ENCODE data around the gene AKT1. TPM values are rescaled to one million over a fixed set of nuclear protein-coding genes. Genes with fewer than 3 reads are reported as not detected.
A peak's percentile ranks its signal among the peaks of the same experiment; 100 is the strongest.

Gene AKT1
- total and polyA plus RNA-seq, 2 experiments from 2014 or later: 16.9 to 164 TPM

DNA sequence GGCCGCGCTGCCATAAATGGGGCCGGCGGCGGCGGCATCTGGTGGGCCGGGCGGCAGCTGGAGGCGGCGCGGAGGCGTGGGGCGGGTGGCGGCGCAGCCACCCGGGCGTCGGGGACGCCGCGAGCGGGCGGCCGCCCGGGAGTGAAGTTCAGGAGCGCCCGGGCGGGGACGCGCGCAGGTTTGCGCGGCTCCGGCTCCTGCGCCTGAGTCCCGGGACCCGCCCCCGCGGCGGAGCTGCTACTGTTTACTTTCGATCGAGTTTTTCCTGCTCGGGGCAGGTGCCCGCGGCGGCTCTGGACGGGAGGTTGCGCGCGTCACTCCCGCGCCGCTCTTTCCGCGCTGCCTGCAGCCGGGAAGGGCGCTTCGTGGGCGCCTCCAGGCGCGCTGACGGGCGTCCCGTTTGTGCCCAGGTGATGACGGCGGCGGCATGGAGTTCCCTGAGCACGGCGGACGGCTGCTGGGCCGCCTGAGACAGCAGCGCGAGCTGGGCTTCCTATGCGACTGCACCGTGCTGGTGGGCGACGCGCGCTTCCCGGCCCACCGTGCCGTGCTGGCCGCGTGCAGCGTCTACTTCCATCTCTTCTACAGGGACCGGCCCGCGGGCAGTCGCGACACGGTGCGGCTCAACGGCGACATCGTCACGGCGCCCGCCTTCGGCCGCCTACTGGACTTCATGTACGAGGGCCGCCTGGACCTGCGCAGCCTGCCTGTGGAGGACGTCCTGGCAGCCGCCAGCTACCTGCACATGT, 5.4 kb upstream of the AKT1 start, which contains the start of gene ZBTB42:
Gene ZBTB42, plus strand, starts transcription at position 331 of the 749 bp plus-strand sequence. Its CDS starts 97 bp downstream, at position 428.
- H2AFZ ChIP-seq: peak within 1 kb of the TSS; percentile 76
- no peaks in the 10 kb centered on the region for H3K9me3 ChIP-seq (ENCODE audit: low read depth)
- H3K36me3 ChIP-seq (ENCODE audit: low read depth): no peaks in the 10 kb centered on the region
- no peaks in the 10 kb centered on the region for H3K27me3 ChIP-seq (replicated peaks; ENCODE audit: insufficient read depth)
- in situ Hi-C loops (cut with MboI): no loop called here
- 2 to 13% methylated on average over 47 to 91 of the region's 105 CpGs for WGBS, 2 experiments (ENCODE audit: low coverage in 1 of 2, low lambda C conversion rate in 2 of 2, missing lambda C conversion rate in 2 of 2)
- no peaks in the 10 kb centered on the region for H3K9me2 ChIP-seq (ENCODE audit: insufficient read depth)
- no peaks in the 10 kb centered on the region for H4K20me1 ChIP-seq (ENCODE audit: insufficient read depth)
- H3K9ac ChIP-seq: peak within 1 kb of the TSS; percentile 65
- peak within 1 kb of the TSS; percentile 77 for H3K4me2 ChIP-seq (ENCODE audit: unreplicated experiment)
- no peaks in the 10 kb centered on the region for H3K79me2 ChIP-seq (ENCODE audit: insufficient read depth)
- DNase-seq: peak; percentile 70
- H3K4me1 ChIP-seq (ENCODE audit: insufficient read depth): peaks cover 9% of the 10 kb centered on the region; the same call in 1 of the 2 replicates
- H3K27ac ChIP-seq: no peak within 1 kb of the TSS
- peaks cover 21% of the 10 kb centered on the region for H3F3A ChIP-seq (ENCODE audit: insufficient read depth)
- TF ChIP-seq EZH2 (IDR thresholded peaks at IDR 0.05; ENCODE audit: insufficient read depth, poor library complexity, severe bottlenecking) (no peak), EZH2phosphoT487 (IDR thresholded peaks at IDR 0.05; ENCODE audit: insufficient read depth, low read depth) (no peak)
- H3K4me3 ChIP-seq: peak within 1 kb of the TSS; percentile 78

DNA sequence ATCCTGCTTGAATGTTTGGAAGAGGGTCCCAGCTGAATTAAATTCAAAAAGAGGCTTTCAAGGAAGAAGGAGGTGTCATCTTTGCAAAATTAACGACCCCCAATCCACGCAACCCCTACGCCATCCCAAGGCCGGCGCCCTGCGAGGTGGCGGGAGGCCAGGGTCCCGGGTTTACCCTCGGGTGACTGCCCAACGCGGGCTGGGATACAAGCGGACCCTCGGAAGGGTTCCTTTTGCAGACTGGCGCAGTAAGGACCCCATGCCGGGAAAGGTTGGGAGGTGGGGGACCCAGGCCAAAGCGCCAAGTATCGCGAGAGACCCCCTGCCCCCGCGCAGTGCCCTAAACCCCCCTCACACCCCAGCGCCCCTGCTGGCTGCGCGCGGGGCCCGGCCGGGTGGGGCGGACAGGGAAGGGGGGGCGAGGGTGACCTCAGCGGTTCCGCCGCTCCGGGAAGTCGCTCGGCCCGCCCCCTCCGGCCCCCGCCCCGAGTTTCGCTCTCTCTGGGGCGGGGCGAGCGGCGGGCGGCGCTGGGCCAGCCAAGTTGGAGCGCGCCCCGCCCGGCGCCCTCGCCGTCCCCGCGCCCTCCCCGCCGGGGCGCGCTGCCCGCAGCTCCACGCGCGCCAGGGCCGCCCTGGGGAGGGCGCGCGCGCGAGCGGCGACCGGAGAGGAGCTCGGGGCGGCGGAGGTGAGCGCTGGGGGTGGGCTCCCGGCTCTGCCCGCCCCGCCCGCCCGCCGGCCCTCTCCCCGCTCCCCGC, 4.6 kb upstream of the AKT1 start:
- no peaks in the 10 kb centered on the region for H3K9me2 ChIP-seq (ENCODE audit: insufficient read depth)
- peak overlapping the region; percentile 34 for H3K4me2 ChIP-seq (ENCODE audit: unreplicated experiment)
- H3K9ac ChIP-seq: peak overlapping the region; percentile 65
- H3K36me3 ChIP-seq (ENCODE audit: low read depth): no peaks in the 10 kb centered on the region
- no peaks in the 10 kb centered on the region for H4K20me1 ChIP-seq (ENCODE audit: insufficient read depth)
- H3F3A ChIP-seq (ENCODE audit: insufficient read depth): peaks cover 21% of the 10 kb centered on the region
- no peaks in the 10 kb centered on the region for H3K9me3 ChIP-seq (ENCODE audit: low read depth)
- H2AFZ ChIP-seq: peak overlapping the region; percentile 73
- in situ Hi-C loops (cut with MboI): no loop called here
- no peak for TF ChIP-seq EZH2phosphoT487 (IDR thresholded peaks at IDR 0.05; ENCODE audit: insufficient read depth, low read depth)
- TF ChIP-seq EZH2 (IDR thresholded peaks at IDR 0.05; ENCODE audit: insufficient read depth, poor library complexity, severe bottlenecking): no peak
- no peak overlapping the region for H3K27ac ChIP-seq
- DNase-seq: peak; percentile 78
- no peaks in the 10 kb centered on the region for H3K27me3 ChIP-seq (replicated peaks; ENCODE audit: insufficient read depth)
- 0 out of 2 replicates have a peak, but pooled peaks cover 6% of the 10 kb centered on the region for H3K4me1 ChIP-seq (ENCODE audit: insufficient read depth)
- H3K79me2 ChIP-seq (ENCODE audit: insufficient read depth): no peaks in the 10 kb centered on the region
- peak overlapping the region; percentile 78 for H3K4me3 ChIP-seq
- 1 to 4% methylated on average over 17 to 40 of the region's 83 CpGs for WGBS, 2 experiments (ENCODE audit: low coverage in 1 of 2, low lambda C conversion rate in 2 of 2, missing lambda C conversion rate in 2 of 2)

DNA sequence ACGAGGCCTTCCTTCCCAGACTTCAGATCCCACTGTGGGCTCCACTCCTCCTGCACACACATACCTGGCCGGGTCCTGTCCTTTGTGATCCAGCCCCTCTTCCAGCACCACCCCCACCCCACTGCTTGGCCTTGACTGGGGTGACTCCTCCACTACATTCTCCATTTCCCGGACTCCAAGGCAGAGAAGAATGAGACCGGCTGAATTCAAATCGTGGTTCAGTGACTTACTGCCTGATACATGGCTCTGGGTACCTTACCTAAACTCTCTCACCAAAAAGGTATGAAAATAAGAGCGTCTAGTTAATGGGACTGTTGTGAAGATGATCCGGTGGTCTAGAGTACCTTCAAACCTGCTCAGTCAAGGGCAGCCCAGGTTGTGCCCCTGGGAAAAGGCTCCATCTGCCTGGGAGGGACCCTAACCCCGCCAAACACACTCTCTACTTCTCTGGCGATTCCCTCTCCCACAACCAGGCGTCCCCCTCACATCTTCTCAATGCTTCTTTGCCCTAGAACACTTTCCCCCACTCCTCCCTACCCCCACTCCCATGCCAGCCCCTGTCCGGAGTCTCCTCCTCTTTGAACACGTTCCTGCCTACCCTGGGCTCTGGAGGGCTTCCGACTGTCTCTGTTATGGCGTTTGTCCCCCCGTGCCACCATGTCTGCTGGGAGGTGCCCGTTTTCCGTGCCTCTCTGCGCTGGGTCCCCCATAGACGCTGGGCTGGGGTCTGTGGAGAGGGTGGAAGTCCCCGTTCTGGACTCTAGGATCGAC, 3.9 kb upstream of the AKT1 start:
- H3F3A ChIP-seq (ENCODE audit: insufficient read depth): peaks cover 21% of the 10 kb centered on the region
- H3K4me1 ChIP-seq (ENCODE audit: insufficient read depth): 0 out of 2 replicates have a peak, but pooled peaks cover 6% of the 10 kb centered on the region
- peaks cover 5% of the 10 kb centered on the region for H3K79me2 ChIP-seq (ENCODE audit: insufficient read depth)
- peak overlapping the region; percentile 55; the same call in 1 of the 2 replicates for H3K4me3 ChIP-seq
- no peaks in the 10 kb centered on the region for H4K20me1 ChIP-seq (ENCODE audit: insufficient read depth)
- no peak overlapping the region for H3K4me2 ChIP-seq (ENCODE audit: unreplicated experiment)
- no peaks in the 10 kb centered on the region for H3K36me3 ChIP-seq (ENCODE audit: low read depth)
- peak; percentile 28 for DNase-seq
- H3K27ac ChIP-seq: no peak overlapping the region
- H3K9me2 ChIP-seq (ENCODE audit: insufficient read depth): no peaks in the 10 kb centered on the region
- H2AFZ ChIP-seq: peak overlapping the region; percentile 73
- peak overlapping the region; percentile 65 for H3K9ac ChIP-seq
- H3K9me3 ChIP-seq (ENCODE audit: low read depth): no peaks in the 10 kb centered on the region
- H3K27me3 ChIP-seq (replicated peaks; ENCODE audit: insufficient read depth): no peaks in the 10 kb centered on the region
- TF ChIP-seq EZH2phosphoT487 (IDR thresholded peaks at IDR 0.05; ENCODE audit: insufficient read depth, low read depth): no peak
- no peak for TF ChIP-seq EZH2 (IDR thresholded peaks at IDR 0.05; ENCODE audit: insufficient read depth, poor library complexity, severe bottlenecking)
- in situ Hi-C loops (cut with MboI): no loop called here
- WGBS, 2 experiments (ENCODE audit: low coverage in 1 of 2, low lambda C conversion rate in 2 of 2, missing lambda C conversion rate in 2 of 2): 15 to 21% methylated on average over 21 of the region's 21 CpGs
